ENCODE measurements around the gene CNN2.
"Not testable (repeated sequence)": the region's sequence is repeated elsewhere in the genome, so short reads cannot be mapped to it uniquely, and the experiment has no call there.

The CNN2 gene

DNA sequence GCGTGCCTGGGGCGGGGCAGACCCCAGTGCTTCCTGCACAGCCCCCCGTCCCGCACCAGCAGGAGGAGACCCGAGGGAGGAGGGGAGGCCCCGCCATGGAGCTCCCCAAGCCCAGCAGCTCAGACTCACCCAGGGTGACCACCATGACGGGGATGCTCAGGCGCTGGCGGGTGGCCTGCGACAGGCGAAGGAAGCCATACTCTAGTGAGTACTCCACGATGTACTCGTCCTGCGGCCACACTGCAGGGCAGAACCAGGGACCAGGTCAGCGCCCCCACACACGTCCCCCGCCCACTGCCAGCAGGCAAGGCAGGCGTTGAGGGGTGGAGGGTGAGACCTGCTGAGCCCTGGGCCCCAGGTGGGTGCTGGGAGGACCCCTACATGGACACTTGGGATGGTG is 14.1 kb upstream of the CNN2 start:
- DNase-seq, result no peak

DNA sequence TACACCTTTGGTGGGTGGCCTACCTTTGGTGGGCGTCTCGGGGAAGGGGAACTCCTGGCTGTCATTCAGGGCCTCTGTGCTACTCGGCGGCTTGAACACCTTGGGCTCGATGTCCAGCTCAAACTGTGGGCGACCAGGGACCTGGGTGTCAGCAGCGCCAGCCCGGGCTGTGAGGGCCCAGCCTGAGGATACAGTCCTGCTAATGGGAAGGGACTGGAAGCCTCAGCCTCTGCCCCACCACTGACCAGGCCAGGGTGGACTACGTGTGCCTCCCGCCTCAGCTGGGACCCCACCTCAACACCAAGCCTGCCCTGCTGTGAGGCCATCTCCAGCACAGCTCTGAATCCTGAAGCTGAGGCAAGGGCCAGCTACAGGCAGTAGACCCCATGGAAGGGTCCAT is 13.2 kb upstream of the CNN2 start:
- DNase-seq, result no peak

DNA sequence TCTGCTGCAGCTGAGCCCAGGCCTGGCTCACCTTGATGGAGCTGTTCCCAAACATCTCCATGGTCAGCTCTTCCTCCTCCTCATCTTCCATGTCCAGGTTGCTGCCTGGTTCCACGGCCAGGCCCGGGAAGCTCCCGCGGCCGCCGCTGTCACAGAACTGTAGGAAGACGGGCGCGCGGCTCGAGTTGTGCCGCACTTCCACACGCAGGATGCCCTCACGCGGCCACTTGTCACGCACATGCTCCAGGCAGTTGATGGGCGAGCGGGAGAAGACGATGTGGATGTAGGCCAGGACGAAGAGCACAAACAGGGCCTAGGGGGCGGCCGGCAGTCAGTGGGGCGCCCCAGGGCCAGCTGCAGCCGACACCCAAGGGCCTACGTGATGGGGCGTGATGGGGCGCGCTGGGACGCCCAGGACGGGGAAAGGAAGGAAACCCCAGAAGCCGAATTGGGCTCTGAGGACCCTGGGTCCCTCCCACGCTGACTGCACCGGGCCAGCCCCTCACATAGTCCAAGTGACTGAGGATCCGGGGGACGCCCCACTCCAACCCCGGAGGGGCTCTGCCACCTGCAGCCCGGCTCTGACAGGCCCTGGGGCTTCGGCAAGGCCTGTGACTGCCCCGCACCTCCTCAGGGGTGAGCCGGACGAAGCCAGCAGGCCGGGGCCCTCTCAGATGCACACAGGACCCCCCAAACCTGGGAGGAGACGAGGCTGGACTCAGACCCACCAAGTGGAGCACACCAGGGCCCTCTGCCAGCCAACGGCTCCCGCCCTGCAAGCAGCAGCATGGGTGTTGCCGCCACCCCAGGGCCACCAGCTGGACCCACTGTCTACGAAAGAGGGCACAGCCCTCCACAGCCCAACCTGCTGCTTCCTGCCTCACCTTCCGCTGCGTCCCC is 12.0 kb upstream of the CNN2 start:
- DNase-seq, result no peak

DNA sequence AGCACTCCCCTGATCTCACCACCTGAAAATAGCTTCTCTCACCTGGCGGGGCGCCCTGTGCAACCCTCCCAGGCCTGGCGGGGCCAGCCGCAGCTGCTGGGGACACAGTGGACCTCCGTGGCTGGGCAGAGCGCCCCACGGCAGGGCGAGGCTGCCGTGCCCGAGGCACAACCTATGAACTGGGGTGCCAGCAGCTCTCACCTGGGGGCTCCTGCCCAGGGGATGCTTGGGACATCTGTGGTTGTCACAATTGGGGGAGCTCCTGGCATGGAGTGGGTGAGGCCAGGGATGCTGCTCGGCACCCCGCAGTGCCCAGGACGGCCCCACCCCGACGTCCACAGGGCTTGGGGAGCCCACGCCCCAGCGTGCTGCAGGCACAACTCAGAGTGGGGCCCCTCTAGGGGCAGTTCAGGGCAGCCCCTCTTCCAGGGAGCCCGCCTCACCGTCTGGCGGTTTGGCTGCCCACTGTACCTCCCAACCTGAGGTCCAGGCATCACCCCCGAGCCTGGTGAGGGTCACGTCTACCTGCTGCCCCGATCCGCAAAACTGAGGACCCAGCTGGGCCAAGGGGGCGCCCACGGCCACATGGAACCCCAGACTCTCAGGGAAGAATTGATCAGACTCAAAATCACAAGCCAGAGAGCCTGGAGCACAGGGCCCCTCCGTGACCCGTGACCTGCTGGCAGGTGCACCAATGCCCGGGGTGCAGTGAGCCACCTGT is 11.2 kb upstream of the CNN2 start:
- no peak for DNase-seq

DNA sequence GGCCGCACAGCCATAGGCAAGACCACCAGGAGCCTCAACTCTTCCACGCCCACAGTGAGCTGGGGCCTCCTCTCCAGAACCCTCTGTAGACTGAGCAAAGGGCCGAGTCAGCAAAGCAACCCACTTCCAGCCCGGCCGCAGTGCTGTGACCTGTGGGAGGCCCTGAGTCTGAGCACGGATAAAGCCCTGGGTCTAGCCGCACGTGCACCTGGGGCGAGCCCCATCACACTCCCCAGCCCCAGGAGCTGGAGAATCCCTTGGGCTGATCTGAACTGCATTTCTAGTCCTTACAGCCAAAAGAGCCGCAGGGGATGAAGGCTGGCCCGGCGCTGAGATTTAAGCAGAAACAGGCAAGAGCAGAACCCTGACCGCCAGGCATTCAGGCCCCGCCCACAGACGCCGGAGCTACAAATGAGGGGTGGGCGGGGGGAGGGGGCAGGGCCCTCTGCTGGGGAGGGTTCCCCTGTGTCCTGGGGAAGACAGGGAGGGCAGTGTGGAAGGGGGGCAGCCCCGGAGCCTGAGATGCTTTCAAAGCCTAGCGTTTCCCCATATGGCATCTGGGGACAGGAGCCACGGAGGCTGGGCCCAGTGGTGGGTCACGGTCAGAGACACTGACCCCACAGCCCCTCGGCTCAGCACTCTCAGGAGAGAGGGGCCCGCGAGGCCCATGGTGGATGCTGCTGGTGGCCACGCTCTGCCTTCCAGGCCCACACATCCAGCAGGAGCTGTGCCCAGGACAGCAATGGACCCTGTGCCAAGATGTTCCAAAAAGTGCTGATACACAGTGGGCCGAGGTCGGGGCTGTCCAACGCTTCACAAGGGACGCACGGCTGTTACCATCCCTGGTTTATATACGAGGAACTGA is 10.4 kb upstream of the CNN2 start:
- DNase-seq, result no peak

DNA sequence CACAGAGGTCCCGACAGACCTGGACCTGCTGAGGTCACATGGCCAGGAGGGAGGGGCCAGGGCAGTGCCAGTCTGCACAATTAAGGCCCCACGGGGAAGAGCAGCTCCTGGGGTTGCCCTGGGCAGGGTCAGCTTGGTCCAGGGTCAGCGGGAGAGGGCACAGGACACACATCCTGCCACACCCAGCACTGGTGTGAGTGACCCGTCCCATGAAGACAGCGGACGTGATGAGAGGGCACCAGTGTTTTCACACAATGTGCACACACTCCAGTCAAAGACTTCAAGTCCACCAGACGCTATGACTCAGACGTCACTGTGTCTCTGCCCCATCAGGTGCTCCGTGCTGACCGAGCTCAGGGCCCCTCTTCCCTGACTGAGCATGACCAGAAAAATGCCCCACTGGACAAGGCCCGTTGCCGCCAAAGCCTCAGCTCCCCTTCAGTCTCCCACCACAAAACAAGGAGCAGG is 9.7 kb upstream of the CNN2 start:
- DNase-seq, result no peak

DNA sequence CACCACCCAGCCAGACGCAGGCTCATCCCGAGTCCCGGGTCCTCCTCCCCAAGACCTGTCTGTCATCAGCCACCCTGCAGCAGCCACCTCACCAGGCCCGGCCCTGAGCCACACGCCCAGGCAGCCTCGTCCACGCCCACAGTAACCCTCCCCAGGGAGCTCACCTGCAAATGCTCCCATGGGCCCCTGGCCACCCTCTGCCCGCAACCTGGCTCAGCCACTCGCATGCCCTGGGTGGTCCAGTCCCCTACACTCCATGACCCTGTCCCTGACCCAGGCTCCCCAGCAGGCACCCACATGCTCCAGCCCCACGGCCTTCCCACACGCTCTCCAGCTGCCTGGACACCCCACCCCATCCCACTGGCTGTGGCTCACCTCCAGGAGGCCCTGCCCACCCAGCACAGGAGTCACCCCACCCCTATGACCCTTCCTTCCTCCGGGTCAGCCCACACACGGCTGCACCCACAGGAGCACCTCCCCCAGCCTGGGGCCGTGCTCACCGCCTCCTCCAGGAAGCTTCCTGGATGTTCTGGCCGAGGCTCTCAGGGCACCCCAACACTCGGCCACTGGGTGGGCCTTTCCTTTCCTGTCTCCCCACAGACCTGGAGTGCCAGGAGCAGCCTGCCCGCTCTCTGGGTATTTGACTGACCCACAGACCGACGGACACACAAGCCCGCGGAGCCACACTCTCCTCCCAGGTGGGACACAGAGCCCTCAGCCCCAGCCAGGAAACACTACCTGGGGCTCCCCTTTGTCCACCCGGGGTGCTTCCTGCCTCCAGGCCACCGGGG is 9.1 kb upstream of the CNN2 start:
- no peak for DNase-seq

DNA sequence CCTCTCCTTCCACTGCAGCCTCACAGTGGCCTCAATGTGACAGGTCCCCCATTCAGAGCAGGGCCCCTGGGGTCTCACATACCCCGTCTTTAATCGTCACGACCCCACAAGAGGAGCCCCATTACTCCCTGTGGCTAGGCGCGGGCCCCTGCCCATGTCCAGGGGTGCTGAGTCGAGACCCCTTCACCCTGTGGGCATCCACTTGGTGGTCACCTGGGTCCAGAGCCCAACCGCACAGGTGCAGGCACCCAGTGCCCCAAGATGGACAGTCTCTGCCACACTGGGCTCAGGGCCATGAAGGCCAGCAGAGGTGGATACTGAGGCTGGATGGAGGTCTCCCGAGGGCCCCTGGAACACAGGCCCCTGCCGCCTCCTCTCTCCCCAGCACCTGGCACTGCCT is 8.5 kb upstream of the CNN2 start:
- DNase-seq, result no peak

DNA sequence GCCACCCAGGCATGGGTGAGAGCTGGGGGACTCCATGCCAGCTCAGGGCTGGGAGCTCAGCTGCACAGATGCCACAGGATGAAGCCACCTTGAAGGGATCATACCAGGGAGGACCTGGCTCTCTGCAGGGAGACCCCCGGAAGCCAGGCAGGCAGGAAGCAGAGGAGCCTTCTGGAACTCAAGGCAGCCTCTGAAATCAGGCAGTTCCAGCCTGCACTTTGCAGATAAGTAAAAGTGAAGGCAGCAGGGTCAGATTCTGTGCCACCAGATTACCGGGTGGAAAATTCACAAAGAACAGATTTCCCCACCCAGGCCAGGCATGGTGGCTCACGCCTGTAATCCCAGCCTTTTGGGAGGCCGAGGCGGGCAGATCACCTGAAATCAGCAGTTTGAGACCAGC is 8.0 kb upstream of the CNN2 start:
- DNase-seq, result no peak

DNA sequence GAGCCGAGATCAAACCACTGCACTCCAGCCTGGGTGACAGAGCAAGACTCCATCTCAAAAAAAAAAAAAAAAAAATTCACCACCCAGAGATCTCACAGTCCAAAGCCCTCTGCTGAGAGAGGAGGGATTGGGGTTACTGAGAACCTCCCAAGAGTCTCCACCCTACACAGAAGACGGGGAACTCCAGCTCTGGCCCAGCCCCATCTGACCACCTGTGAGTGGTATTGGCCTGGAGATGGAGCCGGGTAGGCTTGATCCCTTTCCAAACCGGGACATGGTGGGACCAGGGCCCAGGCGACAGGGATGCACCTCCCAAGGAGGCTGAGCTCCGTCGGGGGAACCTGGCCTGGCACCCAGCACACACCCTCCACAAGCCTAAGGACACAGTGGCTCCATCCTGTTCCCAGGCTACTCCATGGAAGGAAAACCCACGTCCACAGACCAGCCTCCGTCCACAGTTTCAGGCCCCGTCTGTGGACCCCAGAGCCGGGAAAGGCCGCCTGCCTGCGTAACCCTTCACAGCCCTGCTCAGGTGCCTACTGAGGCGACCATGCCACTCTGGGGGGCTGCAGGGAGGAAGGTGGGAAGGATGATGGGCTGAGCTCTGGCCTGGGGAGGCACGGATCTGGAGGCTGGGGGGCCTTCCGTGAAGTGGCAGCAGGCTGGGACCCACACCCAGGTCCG is 7.3 kb upstream of the CNN2 start:
- DNase-seq, result no peak

DNA sequence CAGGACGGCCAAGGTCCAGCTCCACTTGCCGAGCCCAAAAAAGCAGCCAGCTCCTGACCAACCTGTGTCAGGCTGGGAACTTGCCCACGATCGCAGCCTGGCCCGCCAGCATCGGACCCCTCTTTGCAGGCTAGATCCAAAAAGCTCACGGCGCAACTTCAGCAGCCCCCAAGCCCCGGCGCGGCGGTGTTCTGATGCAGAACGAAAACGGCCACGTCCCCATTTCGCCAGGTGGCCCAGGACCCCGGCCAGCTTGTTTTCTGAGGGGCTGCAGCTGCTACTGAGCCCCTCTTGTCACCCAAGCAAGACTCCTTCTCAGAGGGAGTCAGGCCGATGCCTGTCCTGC is 6.8 kb upstream of the CNN2 start:
- no peak for DNase-seq

DNA sequence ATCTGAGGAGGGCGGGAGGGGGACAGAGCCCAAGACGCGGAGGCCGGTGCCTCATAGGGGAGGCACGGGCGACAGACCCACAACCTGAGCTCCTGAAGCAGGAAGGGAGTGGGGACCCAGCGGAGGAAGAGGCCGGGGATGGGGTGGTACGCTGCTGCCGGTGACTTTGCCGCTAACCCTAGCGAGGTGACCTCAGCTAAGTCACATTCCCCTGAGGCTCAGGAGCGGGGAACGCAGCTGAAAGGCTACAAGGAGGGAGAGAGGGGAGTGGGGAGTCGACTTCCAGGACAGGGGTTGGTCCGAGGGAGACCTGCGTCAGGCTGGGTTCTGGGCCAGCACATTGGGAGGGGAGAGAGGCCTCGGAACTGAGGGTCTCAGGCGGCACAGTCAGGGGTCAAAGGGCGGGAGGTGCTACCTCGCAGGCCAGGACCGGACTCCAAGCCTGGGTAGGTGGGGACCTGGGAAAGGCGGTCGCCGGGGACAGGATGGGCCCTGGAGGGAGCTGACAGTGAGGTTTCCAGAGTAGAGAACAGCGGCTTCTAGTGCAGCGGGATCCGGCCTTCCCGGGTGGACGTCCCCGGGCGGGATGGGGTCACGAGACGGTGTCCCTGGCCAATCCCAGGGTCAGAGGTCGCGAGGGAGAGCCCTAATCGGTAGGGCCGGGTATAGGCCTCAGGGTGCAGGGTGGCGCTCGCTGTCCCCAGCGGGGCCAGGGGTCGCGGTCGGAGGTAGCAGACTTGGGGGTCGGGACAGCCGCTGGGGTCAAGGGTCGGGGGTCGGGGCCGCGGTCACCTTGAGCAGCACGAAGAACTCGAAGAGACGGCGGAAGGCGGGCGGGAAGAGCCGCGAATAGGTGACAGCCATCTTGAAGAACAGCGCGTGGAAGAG is 6.2 kb upstream of the CNN2 start:
- no peak for DNase-seq

DNA sequence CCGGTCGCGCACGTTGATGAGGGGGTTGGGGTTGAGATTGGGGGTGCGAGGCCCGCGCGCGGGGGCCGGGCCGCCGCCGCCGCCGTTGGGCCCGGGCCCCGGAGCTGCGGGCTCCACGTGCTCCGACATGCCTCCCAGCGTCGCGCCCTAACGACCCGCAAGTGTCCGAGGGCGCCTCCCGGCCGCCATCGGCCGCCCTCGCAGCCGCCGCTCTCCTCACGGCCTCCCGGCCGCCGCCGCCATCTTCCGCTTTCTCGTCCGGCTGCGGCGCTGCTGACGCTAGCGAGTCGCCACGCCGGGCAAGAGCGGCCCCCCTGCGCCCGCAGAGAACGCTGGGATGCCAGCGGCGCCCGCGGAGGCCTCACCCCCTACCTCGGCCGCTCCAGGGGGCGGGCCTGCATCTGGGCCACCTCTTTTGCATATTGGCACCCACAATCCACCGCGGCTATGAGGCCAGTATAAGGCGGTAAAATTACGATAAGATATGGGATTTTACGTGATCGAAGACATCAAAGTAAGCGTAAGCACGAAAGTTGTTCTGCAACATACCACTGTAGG is 5.5 kb upstream of the CNN2 start, which contains the start of gene TMEM259:
TMEM259 (minus strand) TSS at position 256 of the 558 bp plus-strand sequence; CDS start at position 129, 127 bp downstream.
- peak; percentile 91 for DNase-seq

DNA sequence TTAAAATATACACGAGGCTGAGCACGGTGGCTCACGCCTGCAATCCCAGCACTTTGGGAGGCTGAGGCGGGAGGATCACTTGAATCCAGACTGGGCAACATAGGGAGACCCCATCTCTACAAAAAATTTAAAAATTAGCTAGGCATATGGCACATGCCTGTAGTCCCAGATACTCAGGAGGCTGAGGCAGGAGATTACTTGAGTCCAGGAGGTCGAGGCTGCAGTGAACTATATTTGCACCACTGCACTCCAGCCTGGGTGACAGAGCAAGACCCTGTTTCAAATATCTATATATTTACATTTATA is 2.6 kb upstream of the CNN2 start:
- DNase-seq, result not testable (repeated sequence)

DNA sequence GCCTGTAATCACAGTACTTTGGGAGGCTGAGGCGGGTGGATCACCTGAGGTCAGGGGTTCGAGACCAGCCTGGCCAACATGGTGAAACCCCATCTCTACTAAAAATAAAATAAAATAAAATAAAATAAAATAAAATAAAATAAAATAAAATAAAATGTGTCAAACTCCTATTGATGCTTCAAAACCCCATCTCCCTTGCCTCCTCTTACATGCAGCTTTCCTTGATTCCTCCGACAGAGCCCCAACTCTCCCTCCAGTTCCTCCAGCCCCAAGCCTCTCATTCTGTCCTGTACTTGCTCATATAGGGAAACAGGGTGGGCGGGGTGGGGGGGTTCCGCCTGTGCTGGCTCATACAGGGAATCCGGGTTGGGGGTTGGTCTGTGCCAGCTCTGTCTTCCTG is 1.3 kb upstream of the CNN2 start:
- not testable (repeated sequence) for DNase-seq

DNA sequence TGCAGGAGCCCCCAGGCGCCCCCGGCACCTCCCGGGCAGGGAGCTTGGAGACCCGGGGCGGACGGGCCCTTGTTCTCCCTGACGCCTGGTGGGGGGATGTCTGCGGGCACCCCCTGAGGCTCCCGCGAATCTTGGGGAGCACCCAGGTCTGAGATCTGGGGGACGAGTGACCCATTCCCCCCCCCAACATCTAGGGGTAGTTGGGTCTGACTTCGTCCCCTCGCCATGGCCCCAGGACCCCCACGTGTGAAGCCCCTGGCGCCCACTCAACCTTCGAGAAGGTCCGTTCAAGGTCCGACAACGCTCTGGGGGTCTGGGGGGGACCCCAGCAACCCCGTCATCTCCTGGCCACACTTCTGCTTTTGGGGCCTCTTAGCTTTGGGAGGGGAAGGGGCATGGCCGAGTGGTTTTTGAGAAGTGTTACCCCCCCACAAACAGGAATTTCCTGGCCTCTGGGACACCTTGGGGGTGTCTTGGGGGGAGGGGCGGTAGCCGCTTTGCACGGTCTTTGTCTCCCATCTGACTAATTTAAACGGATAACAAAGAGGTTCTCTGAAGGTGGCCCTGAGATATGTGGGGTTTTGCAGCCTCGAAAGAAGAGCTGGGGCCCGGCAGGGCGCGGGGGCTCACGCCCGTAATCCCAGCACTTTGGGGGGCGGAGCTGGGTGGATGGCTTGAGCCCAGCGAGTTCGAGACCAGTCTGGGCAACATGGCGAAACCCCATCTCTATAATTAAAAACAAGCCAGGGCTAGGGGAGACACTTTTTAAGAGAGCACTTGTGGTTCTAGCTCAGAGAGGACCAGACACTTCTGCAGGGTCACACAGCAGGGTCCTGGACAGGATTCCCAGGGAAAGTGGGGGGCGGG is 608 bp downstream of the CNN2 start:
- DNase-seq, result no peak

DNA sequence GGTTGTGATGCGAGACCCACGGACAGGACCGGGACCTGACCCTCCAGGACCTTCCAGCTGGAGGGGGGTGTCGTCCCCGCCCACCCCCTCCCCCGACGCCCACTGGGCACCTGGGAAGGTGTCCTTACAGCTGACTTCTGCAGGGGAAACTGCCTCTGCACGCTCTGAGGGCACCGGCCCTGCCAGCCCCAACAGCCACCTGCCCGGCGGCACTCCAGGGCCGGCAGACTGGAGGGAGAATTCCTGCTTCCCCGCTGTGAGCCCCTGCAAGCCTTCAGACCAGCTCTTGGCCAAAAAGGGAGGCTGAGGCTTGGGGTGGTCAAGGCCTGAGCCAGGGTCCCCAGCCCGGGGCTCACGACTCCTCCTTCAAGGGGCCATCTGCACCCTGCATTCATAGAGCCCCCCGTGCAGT is 1.2 kb downstream of the CNN2 start:
- DNase-seq, result no peak

DNA sequence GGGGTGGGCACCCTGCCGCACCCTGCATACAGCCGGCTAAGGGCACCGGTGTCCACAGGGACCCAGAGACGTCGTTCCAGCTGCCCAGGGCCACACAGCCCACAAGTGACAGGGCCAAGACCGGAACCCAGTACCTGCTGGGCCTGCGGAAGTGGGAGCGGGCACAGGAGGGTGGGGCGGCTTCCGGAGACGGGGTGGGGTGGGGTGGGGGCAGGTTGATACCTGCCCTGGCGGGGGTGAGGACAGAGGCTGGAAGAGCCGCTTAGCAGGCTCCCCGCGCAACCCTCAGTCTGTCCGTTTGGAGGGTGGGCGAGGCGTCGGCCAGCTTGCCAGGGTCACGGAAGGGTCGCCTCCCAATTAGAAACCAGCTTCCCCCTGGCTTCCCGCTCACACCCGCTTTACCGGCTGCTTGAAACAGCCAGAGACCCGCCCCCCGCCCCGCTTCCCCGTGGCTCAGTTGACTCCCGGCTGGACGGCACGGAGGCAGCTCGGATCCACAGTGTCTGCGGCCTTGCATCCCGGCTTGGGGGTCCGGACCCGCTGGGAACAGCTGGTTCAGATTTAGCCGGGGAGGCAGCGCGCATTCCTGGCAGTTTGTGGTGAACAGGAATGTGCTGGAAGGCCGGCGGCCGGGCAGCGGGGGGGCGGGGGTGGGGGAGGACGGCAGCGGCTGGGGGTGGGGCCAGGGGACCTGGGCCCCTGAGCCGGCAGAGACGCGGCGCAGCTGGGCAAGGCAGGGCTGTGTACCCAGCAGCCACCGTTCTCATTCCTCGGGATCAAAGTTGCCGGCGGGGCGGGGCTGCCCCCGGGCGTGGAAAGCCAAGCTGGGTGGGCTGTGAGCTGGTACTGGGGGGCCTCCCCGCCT is 1.9 kb downstream of the CNN2 start:
- no peak for DNase-seq

All from GF-D8 (cell line).